Neural cell (in vitro differentiated cells): Measurements from ENCODE around the gene MPDZ.

ENCODE experiments used
- SMC3 ChIP-seq: fragments of 450-650 bp; conservative IDR thresholded peaks from 2 replicates; pipeline ENCODE4 v1.6.1; 2014; ENCODE audit warnings: antibody characterized with exemption, mild to moderate bottlenecking, moderate library complexity; ENCODE audit not compliant: poor library complexity
- TF ChIP-seq, protein P1 (sequence below): fragments of 450-650 bp; IDR thresholded peaks from 2 replicates; pipeline ENCODE4 v1.5.1; 2014; ENCODE audit warnings: antibody characterized with exemption, mild to moderate bottlenecking, moderate library complexity; ENCODE audit not compliant: poor library complexity, severe bottlenecking

GRCh38 chr9:13166996-13167395 is 112.5 kb downstream of the MPDZ start:
- TF ChIP-seq, protein P1, sequence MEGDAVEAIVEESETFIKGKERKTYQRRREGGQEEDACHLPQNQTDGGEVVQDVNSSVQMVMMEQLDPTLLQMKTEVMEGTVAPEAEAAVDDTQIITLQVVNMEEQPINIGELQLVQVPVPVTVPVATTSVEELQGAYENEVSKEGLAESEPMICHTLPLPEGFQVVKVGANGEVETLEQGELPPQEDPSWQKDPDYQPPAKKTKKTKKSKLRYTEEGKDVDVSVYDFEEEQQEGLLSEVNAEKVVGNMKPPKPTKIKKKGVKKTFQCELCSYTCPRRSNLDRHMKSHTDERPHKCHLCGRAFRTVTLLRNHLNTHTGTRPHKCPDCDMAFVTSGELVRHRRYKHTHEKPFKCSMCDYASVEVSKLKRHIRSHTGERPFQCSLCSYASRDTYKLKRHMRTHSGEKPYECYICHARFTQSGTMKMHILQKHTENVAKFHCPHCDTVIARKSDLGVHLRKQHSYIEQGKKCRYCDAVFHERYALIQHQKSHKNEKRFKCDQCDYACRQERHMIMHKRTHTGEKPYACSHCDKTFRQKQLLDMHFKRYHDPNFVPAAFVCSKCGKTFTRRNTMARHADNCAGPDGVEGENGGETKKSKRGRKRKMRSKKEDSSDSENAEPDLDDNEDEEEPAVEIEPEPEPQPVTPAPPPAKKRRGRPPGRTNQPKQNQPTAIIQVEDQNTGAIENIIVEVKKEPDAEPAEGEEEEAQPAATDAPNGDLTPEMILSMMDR = no peak
- TF ChIP-seq SMC3 = no peak
